H1 (cell line): ENCODE results near the gene TLX1. TPM values are rescaled to one million over a fixed set of nuclear protein-coding genes. Genes with fewer than 3 reads are reported as not detected.

Experiments used
- CTCF ChIA-PET: fragments of 300-600 bp; sonication (Branson Sonifier 250); formaldehyde crosslinking; loops from one replicate; lab custom pipeline; 2021; ENCODE audit not compliant: partially characterized antibody; lab: Charles Lee
- POLR2A ChIA-PET: fragments of 300-600 bp; sonication (Branson Sonifier 250); formaldehyde crosslinking; loops from one replicate; lab custom pipeline; 2021; ENCODE audit warnings: inconsistent platforms; ENCODE audit not compliant: partially characterized antibody; lab: Charles Lee
- DNase-seq, 2 experiments: peaks; one replicate each; pipeline versions ENCODE4 v3.0.0 to v3.0.0-alpha.2; 2010 to 2022; ENCODE audit warnings: low spot score in 2 of 2, low read depth in 1 of 2, mixed read lengths in 1 of 2
- FAIRE-seq: peaks from 2 replicates; lab custom pipeline; 2011; peaks lifted over from hg19 to GRCh38; lab: Jason Lieb, UNC
- H2AFZ ChIP-seq: 2 replicates; pipeline ENCODE4 v1.8.1; 2012; ENCODE audit warnings: low read length, inconsistent platforms
- H2AK5ac ChIP-seq: 2 replicates; pipeline ENCODE4 v1.6.1; 2013; ENCODE audit warnings: low read depth, low read length
- H2BK120ac ChIP-seq: replicated peaks from 2 replicates; pipeline ENCODE3; 2013; ENCODE audit warnings: low read depth, low read length, inconsistent platforms
- H2BK12ac ChIP-seq: 2 replicates; pipeline ENCODE4 v1.6.1; 2013; ENCODE audit warnings: low read depth, low read length
- H2BK15ac ChIP-seq: 2 replicates; pipeline ENCODE4 v1.6.1; 2013; ENCODE audit warnings: low read length
- H2BK20ac ChIP-seq: 2 replicates; pipeline ENCODE4 v1.6.1; 2013; ENCODE audit warnings: low read length
- H2BK5ac ChIP-seq: 2 replicates; pipeline ENCODE4 v1.6.1; 2013; ENCODE audit warnings: low read depth, low read length
- H3K14ac ChIP-seq: 2 replicates; pipeline ENCODE4 v1.6.1; 2013; ENCODE audit warnings: inconsistent platforms; ENCODE audit not compliant: insufficient read length
- H3K18ac ChIP-seq: 2 replicates; pipeline ENCODE4 v1.6.1; 2013; ENCODE audit warnings: low read length; ENCODE audit errors: extremely low read depth
- H3K23ac ChIP-seq: 2 replicates; pipeline ENCODE4 v1.6.1; 2013; ENCODE audit warnings: inconsistent platforms; ENCODE audit not compliant: insufficient read length
- H3K23me2 ChIP-seq: 2 replicates; pipeline ENCODE4 v1.6.1; 2013; ENCODE audit warnings: low read depth, low read length
- H3K27ac ChIP-seq: 2 replicates; pipeline ENCODE4 v1.6.1; 2011; ENCODE audit warnings: low read depth, low read length, inconsistent platforms
- H3K27me3 ChIP-seq, 4 experiments: replicated peaks in 1 of 4; 1 replicate in 1 of 4; 2 replicates in 3 of 4; pipeline versions ENCODE4 v1.6.1 to v1.8.1; 2011 to 2013; ENCODE audit warnings: low read length in 3 of 4, mild to moderate bottlenecking in 3 of 4, inconsistent platforms in 2 of 4, mixed read lengths in 2 of 4, moderate library complexity in 1 of 4; ENCODE audit not compliant: control insufficient read depth in 3 of 4, insufficient read depth in 3 of 4; ENCODE audit errors: extremely low read depth in 1 of 4
- H3K36me3 ChIP-seq, 4 experiments: 2 replicates each; pipeline versions ENCODE4 v1.6.1 to v1.8.1; 2011 to 2013; ENCODE audit warnings: mild to moderate bottlenecking in 4 of 4, low read length in 3 of 4, moderate library complexity in 2 of 4, control low read depth in 1 of 4, inconsistent platforms in 1 of 4; ENCODE audit not compliant: insufficient read depth in 4 of 4, control insufficient read depth in 2 of 4
- H3K4ac ChIP-seq: replicated peaks from 2 replicates; pipeline ENCODE3; 2013; ENCODE audit warnings: low read length, low read depth, mixed read lengths, inconsistent platforms; ENCODE audit not compliant: insufficient read length
- H3K4me1 ChIP-seq, 4 experiments: replicated peaks in 1 of 4; 1 replicate in 1 of 4; 2 replicates in 3 of 4; pipeline versions ENCODE4 v1.6.1 to v1.8.1; 2011 to 2013; ENCODE audit warnings: low read length in 3 of 4, inconsistent platforms in 2 of 4, mixed read lengths in 1 of 4; ENCODE audit not compliant: insufficient read depth in 4 of 4, control insufficient read depth in 3 of 4
- H3K4me2 ChIP-seq, 2 experiments: 2 replicates each; pipeline versions ENCODE4 v1.6.1 to v1.8.1; 2011 to 2013; ENCODE audit warnings: low read depth in 2 of 2, low read length in 2 of 2, control low read depth in 1 of 2, inconsistent platforms in 1 of 2, mild to moderate bottlenecking in 1 of 2; ENCODE audit not compliant: insufficient read depth in 1 of 2
- H3K4me3 ChIP-seq, 4 experiments: fragments of 200-600, 300-600 bp in 1 of 4; sonication (generic), shearing (Covaris generic), sonication (Bioruptor Twin) in 1 of 4; 2 replicates each; pipeline versions ENCODE4 v1.5.1 to v1.8.1; 2011 to 2016; ENCODE audit warnings: low read length in 4 of 4, low read depth in 3 of 4, control low read depth in 2 of 4, inconsistent platforms in 2 of 4, mild to moderate bottlenecking in 2 of 4, mixed read lengths in 1 of 4, moderate library complexity in 1 of 4; ENCODE audit not compliant: insufficient read depth in 2 of 4; ENCODE audit errors: extremely low read depth in 1 of 4
- H3K56ac ChIP-seq: replicated peaks from 2 replicates; pipeline ENCODE3; 2013; ENCODE audit warnings: low read depth, mild to moderate bottlenecking, mixed read lengths, low read length, inconsistent platforms; ENCODE audit not compliant: insufficient read length
- H3K79me1 ChIP-seq: 2 replicates; pipeline ENCODE4 v1.6.1; 2013; ENCODE audit warnings: low read depth, low read length, control low read depth
- H3K79me2 ChIP-seq, 2 experiments: 2 replicates each; pipeline versions ENCODE4 v1.6.1 to v1.8.1; 2012 to 2013; ENCODE audit warnings: low read length in 2 of 2, mild to moderate bottlenecking in 2 of 2, inconsistent platforms in 1 of 2; ENCODE audit not compliant: insufficient read depth in 2 of 2, control insufficient read depth in 1 of 2
- H3K9ac ChIP-seq, 4 experiments: replicated peaks in 1 of 4; 1 replicate in 1 of 4; 2 replicates in 3 of 4; pipeline versions ENCODE4 v1.6.1 to v1.8.1; 2011 to 2013; ENCODE audit warnings: low read depth in 3 of 4, low read length in 3 of 4, control low read depth in 2 of 4, mild to moderate bottlenecking in 2 of 4, moderate library complexity in 2 of 4, inconsistent platforms in 1 of 4; ENCODE audit errors: extremely low read depth in 1 of 4
- H3K9me3 ChIP-seq, 2 experiments: 2 replicates each; pipeline versions ENCODE4 v1.6.1 to v1.8.1; 2012 to 2013; ENCODE audit warnings: mild to moderate bottlenecking in 2 of 2, moderate library complexity in 2 of 2, control low read depth in 1 of 2, inconsistent platforms in 1 of 2, low read depth in 1 of 2, low read length in 1 of 2, mixed read lengths in 1 of 2; ENCODE audit not compliant: insufficient read depth in 2 of 2
- H4K20me1 ChIP-seq, 2 experiments: replicated peaks in 1 of 2; 2 replicates each; pipeline versions ENCODE3 to v1.8.1; 2011 to 2013; ENCODE audit warnings: inconsistent platforms in 2 of 2, low read length in 2 of 2, mild to moderate bottlenecking in 1 of 2; ENCODE audit not compliant: insufficient read depth in 2 of 2, control insufficient read depth in 1 of 2
- H4K5ac ChIP-seq: 2 replicates; pipeline ENCODE4 v1.6.1; 2013; ENCODE audit warnings: low read length, low read depth, mixed read lengths, inconsistent platforms; ENCODE audit not compliant: insufficient read length
- H4K8ac ChIP-seq: 2 replicates; pipeline ENCODE4 v1.8.0; 2013; ENCODE audit warnings: mild to moderate bottlenecking, moderate library complexity, low read length, inconsistent platforms; ENCODE audit not compliant: insufficient read depth; ENCODE audit errors: extremely low read depth
- H4K91ac ChIP-seq: replicated peaks from 2 replicates; pipeline ENCODE3; 2013; ENCODE audit warnings: low read length, mixed read lengths, inconsistent platforms; ENCODE audit not compliant: insufficient read length
- FOSL1 ChIP-seq: IDR thresholded peaks from 2 replicates; pipeline ENCODE4 v1.6.1; 2011; ENCODE audit warnings: mild to moderate bottlenecking, low read depth, low read length, moderate library complexity; ENCODE audit not compliant: insufficient read depth
- WGBS, 2 experiments: shearing (Covaris generic) in 1 of 2; methylation state at CpG; one replicate each; pipeline versions ENCODE4 v1.1.6 to v1.1.7; 2013 to 2015; ENCODE audit warnings: low lambda C conversion rate in 2 of 2, mixed read lengths in 2 of 2, inconsistent platforms in 1 of 2, low coverage in 1 of 2, missing lambda C conversion rate in 1 of 2; ENCODE audit not compliant: insufficient replicate concordance in 2 of 2, insufficient coverage in 1 of 2, insufficient read length in 1 of 2; ENCODE audit errors: extremely low coverage in 1 of 2, missing lambda C conversion rate in 1 of 2; 5-methylcytosine and 5-hydroxymethylcytosine counted together
- polyA plus RNA-seq, 7 experiments: library from polyadenylated mRNA; depleted of rRNA in 3 of 7; stranded (reverse) in 5 of 7; unstranded in 2 of 7; fragments of >200 nt in 5 of 7; fragments of 200-250 nt in 2 of 7; gene quantifications; 1 replicate in 5 of 7; 2 replicates in 1 of 7; 4 replicates in 1 of 7; pipeline versions ENCODE4 v1.2.1 to v1.2.3, GENCODE V29; 2011 to 2013; ENCODE audit warnings: missing spikeins in 2 of 7, mixed read lengths in 2 of 7
- total RNA-seq: library from RNA; stranded (reverse); fragmentation: NEBNext Ultra II Directional; extraction: Animal tissue kit (Norgen Biotek cat#: 25700); gene quantifications from 2 replicates; pipeline ENCODE4 v1.2.1, GENCODE V29; 2021

The TLX1 gene
- total and polyA plus RNA-seq, 2 of the 8 experiments (the other 6 are each of a cell fraction or from before 2014, with no cell fraction given) = not detected

GRCh38 chr10:101132636-101133473 lies 1.8 kb downstream of the TLX1 start:
- Histone ChIP-seq H3K4ac (no peak overlapping the region), H3K27me3 (peaks cover 95 to 100% (median 100%) of the 10 kb centered on the region in 4 experiments), H3K14ac (no peak overlapping the region), H3K9ac (no peak overlapping the region), H3K79me1 (no peaks in the 10 kb centered on the region; the same call in 1 of the 2 replicates), H3K18ac (no peak overlapping the region; the same call in 1 of the 2 replicates), H2BK120ac (no peak overlapping the region), H4K8ac (no peak overlapping the region), H2AFZ (no peak overlapping the region), H3K56ac (no peak overlapping the region), H2AK5ac (no peak overlapping the region), H4K20me1 (peaks cover 40 to 46% of the 10 kb centered on the region in 2 experiments), H4K5ac (no peak overlapping the region), H2BK20ac (no peak overlapping the region), H2BK5ac (no peak overlapping the region), H2BK15ac (peak overlapping the region; percentile 98; the same call in 1 of the 2 replicates), H4K91ac (no peak overlapping the region), H3K4me1 (peaks cover 0 to 20% (median 4%) of the 10 kb centered on the region in 4 experiments; a peak in 5 of 7 replicates), H3K27ac (no peak overlapping the region), H3K4me3 (no peak overlapping the region), H3K79me2 (no peaks in the 10 kb centered on the region), H3K4me2 (no peak overlapping the region; a peak in 1 of 4 replicates), H2BK12ac (peak overlapping the region; percentile 50; the same call in 1 of the 2 replicates), H3K23me2 (no peaks in the 10 kb centered on the region; the same call in 1 of the 2 replicates), H3K36me3 (peaks cover 0 to 14% (median 0%) of the 10 kb centered on the region in 4 experiments; a peak in 1 of 8 replicates), H3K23ac (no peak overlapping the region), H3K9me3 (no peaks in the 10 kb centered on the region)
- ChIA-PET CTCF (interaction anchor here (0.8 to 5.9 kb wide), 13 partner anchors 8 to 102 kb away, joined by 3 to 50 read pairs (median 3); partner anchors contain the start of genes KAZALD1, LBX1, PDZD7 and SFXN3), POLR2A (interaction anchor here (0.9 to 1.5 kb wide), 2 partner anchors 9 kb away, joined by 3 read pairs; no protein-coding TSS in a partner anchor)
- WGBS, 2 experiments = 16% methylated on average over 19 of the region's 24 CpGs; no CpG with 5 or more reads in 1 of the 2 experiments
- DNase-seq (no peak), FAIRE-seq (no peak)
- TF ChIP-seq FOSL1 = no peak
